Retinal pigment epithelial cell (primary cell): ENCODE results near the gene SLCO1C1.

Experiments
- DNase-seq: peaks from one replicate; pipeline ENCODE4 v3.0.0-alpha.2; 2010; ENCODE audit warnings: low read depth
- H3K4me3 ChIP-seq: 2 replicates; pipeline ENCODE4 v1.5.1; 2011; ENCODE audit warnings: mild to moderate bottlenecking, low read length, control low read depth, moderate library complexity
- CTCF ChIP-seq: conservative IDR thresholded peaks from 2 replicates; pipeline ENCODE4 v1.5.1; 2011; ENCODE audit warnings: low read depth, low read length, control low read depth, inconsistent platforms

The SLCO1C1 gene

GRCh38 chr12:20695232-20695631 lies at the start of gene SLCO1C1:
Gene SLCO1C1, plus strand, starts transcription at chr12:20695332. Its CDS starts 4,245 bp downstream, at chr12:20699577.
- no peak for TF ChIP-seq CTCF
- H3K4me3 ChIP-seq: no peak within 1 kb of the TSS
- DNase-seq: no peak

GRCh38 chr12:20646239-20646827 lies 48.8 kb upstream of the SLCO1C1 start:
- DNase-seq: no peak
- TF ChIP-seq CTCF: peak; percentile 71
- H3K4me3 ChIP-seq: no peak overlapping the region

- TF ChIP-seq CTCF: no peak
- H3K4me3 ChIP-seq: no peak overlapping the region
- no peak for DNase-seq
Observed at GRCh38 chr12:20653871-20654270, 41.3 kb upstream of the SLCO1C1 start.

GRCh38 chr12:20656600-20656999 lies 38.5 kb upstream of the SLCO1C1 start:
- DNase-seq: no peak
- no peak for TF ChIP-seq CTCF

GRCh38 chr12:20657496-20657895 lies 37.6 kb upstream of the SLCO1C1 start:
- H3K4me3 ChIP-seq: no peak overlapping the region
- peak; percentile 2 for DNase-seq
- no peak for TF ChIP-seq CTCF

More at GRCh38 chr12:20656600-20656999, 38.5 kb upstream of the SLCO1C1 start:
- no peak overlapping the region for H3K4me3 ChIP-seq

GRCh38 chr12:20681334-20681733 lies 13.8 kb upstream of the SLCO1C1 start:
- TF ChIP-seq CTCF: no peak
- H3K4me3 ChIP-seq: no peak overlapping the region
- DNase-seq: no peak

- no peak for DNase-seq
- H3K4me3 ChIP-seq: no peak overlapping the region
- no peak for TF ChIP-seq CTCF
Observed at GRCh38 chr12:20696181-20696905, 1.2 kb downstream of the SLCO1C1 start.
